GM10248 (cell line): Measurements from ENCODE around the gene SH3RF3.

ENCODE experiments used
- CTCF ChIA-PET: fragments of 300-600 bp; sonication (Branson Sonifier 250); formaldehyde crosslinking; extraction: SDS; loops from one replicate; lab custom pipeline; 2021; ENCODE audit warnings: antibody characterized with exemption; lab: Yijun Ruan, JAX
- POLR2A ChIA-PET: fragments of 350-650 bp; sonication (Branson Sonifier 250); formaldehyde crosslinking; extraction: SDS; loops from one replicate; lab custom pipeline; 2020; ENCODE audit warnings: antibody characterized with exemption; lab: Yijun Ruan, JAX
- DNase-seq: peaks from one replicate; pipeline ENCODE4 v3.0.0; 2012; ENCODE audit errors: extremely low spot score
- TF ChIP-seq, protein P1 (sequence below): IDR thresholded peaks from 2 replicates; pipeline ENCODE4 v1.5.1; 2012; ENCODE audit warnings: mild to moderate bottlenecking, low read depth; ENCODE audit errors: extremely low read depth, missing control alignments, control extremely low read depth

The SH3RF3 gene

DNA sequence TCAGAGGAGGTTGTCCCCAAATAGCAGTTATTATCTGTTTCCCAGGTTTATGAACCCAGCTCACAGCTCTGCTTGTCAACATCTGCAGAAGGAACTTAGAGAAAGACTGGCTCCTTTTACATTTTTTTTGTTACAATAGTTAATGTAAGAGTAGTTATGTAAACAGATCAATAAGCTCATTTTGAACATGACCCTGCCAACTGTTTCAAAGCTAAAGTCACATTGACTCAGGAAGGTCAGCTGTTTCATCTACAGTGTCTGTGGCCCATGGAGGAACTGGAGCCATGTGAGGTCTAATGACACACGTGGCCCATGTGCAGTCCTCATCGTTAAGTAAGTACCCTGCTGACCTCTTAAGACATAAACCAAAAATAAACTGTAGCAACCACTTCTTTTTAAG, 97.1 kb downstream of the SH3RF3 start:
- TF ChIP-seq, protein P1, sequence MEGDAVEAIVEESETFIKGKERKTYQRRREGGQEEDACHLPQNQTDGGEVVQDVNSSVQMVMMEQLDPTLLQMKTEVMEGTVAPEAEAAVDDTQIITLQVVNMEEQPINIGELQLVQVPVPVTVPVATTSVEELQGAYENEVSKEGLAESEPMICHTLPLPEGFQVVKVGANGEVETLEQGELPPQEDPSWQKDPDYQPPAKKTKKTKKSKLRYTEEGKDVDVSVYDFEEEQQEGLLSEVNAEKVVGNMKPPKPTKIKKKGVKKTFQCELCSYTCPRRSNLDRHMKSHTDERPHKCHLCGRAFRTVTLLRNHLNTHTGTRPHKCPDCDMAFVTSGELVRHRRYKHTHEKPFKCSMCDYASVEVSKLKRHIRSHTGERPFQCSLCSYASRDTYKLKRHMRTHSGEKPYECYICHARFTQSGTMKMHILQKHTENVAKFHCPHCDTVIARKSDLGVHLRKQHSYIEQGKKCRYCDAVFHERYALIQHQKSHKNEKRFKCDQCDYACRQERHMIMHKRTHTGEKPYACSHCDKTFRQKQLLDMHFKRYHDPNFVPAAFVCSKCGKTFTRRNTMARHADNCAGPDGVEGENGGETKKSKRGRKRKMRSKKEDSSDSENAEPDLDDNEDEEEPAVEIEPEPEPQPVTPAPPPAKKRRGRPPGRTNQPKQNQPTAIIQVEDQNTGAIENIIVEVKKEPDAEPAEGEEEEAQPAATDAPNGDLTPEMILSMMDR: no peak
- no peak for DNase-seq
- ChIA-PET POLR2A (no interaction called here), CTCF (interaction anchor here (0.7 to 1.5 kb wide), 3 partner anchors 9 to 10 kb away, joined by 3 to 5 read pairs (median 3); no protein-coding TSS in a partner anchor)

DNA sequence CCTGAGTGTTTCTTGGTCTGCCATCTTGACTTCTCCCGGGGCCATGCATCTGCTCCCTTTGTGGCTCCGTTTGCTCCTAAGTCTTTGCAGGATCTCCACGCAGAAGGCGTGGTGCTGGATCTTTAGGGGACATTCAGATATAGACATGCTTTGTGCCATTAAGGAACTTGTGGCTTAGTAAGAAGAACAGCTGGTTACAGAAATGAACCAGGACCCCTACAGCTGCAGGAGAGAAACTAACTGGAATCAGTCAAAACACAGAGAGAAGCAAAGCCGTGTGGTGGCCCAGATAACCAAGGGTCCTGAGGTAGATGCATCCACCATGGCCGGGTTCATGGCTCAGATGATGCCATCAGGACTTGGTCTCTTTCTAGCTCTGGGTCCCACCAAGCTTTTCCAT, 97.6 kb downstream of the SH3RF3 start:
- DNase-seq: no peak
- TF ChIP-seq, protein P1: no peak
- CTCF ChIA-PET: interaction anchor here (0.7 to 1.5 kb wide), 2 partner anchors 9 to 11 kb away, joined by 3 to 5 read pairs; no protein-coding TSS in a partner anchor
- POLR2A ChIA-PET: no interaction called here

DNA sequence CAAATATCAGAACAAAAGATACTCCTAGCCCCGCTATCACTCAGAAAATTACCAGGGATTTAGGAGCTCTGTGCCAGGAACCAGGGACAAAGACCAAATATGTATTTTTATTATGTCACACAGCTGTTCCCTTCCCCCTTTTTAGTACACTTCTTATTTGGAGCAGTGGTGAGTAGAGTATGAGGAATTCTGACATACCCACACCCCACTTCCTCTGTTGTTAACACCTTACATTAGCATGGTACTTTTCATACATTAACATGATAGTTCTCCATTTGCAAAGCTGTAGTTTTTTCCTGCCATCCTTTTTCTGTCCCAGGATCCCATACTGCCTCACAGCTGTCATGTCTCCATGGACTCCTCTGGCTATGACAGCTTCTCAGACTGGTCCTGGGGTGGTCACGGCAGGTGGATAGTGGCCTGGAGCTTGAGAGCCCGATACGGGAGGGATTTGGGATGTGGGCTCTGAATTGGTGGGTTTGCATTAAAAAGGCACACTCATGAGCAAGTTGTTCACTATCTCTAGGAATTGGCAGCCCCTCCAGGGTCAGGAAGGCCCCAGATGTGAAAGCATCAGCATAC, 100.2 kb downstream of the SH3RF3 start:
- TF ChIP-seq, protein P1: no peak
- DNase-seq: no peak
- ChIA-PET POLR2A (no interaction called here), CTCF (interaction anchor here (1.6 kb wide), 1 partner anchor 10 kb away, joined by 5 read pairs; no protein-coding TSS in a partner anchor)

DNA sequence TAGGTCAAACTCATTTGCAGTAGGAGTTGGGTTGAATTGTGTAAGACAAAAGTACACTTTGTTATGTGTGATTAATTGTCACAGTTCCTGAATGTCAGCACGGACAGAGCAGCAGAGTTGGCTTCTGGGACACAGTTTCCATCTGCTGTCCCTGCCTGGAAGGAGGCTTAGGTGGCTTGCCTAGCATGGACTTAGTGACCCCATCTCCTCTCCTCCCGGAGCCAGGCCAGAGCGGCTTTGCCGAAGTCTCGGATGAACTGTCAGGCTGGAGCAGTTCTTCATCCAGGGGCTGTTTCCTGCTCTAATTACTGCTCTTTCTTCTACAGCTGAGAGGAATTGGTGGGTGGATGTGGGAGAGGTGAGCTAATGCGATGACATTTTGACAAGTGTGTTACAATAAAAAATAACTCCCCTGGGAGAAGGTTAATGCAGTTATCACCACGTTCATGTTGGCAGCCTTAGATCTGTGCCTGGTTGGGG, 102.0 kb downstream of the SH3RF3 start:
- ChIA-PET CTCF (no interaction called here), POLR2A (no interaction called here)
- no peak for DNase-seq
- TF ChIP-seq, protein P1: no peak

DNA sequence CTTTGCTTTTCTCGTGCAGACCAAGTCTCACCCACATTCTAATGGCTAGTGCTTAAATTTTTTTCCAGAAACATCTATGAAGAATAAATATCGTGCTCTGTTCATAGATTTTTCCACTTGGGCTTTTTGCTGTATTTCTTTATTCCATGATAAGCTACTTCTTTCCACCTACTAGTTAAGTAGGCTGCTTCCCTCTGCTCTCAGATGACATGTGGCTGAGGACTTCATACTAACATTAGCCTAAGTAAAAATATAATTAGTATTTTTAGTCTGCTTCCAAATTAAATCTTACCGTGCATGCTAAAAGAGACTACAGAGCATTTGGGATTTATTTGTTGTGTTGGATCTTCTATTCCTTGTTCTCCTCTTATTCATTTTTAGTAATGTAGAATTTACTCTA, 102.4 kb downstream of the SH3RF3 start:
- POLR2A ChIA-PET: no interaction called here
- TF ChIP-seq, protein P1: no peak
- no peak for DNase-seq
- CTCF ChIA-PET: no interaction called here

DNA sequence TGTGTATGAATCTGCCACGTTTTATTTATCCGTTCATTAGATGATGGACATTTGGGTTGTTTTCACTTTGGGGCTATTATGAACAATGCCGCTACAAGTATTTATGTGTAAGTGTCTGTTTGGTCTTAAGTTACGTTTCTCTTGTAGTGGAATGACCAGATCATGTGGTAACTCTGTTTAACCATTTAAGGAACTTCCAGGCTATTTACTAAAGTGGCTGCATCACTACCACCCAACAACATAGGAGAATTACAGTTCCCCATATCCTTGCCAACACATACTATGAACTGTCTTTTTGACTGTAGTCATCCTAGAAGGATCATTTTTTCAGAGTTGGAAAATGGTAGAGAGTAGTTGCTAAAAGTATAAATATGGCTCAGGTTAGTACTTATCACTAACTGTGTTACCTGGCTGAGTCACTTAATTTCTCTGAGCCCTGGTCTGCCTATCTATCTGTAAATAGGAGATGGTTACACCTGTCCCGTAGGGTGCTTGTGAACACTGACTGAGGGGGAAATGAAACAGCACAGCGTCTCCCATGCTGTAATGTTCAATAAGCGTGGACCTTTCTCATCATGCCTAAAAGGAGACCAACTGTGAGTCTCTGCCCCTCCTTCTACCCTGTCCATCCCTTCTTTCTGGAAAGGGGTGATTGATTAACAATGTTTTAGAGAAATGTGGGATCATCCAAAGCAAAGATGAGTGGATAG, 103.1 kb downstream of the SH3RF3 start:
- TF ChIP-seq, protein P1: no peak
- no peak for DNase-seq
- ChIA-PET POLR2A (no interaction called here), CTCF (interaction anchor here (1.2 kb wide), 1 partner anchor 13 kb away, joined by 3 read pairs; no protein-coding TSS in a partner anchor)
